Activated T-cell treated with anti-CD3 and anti-CD28 coated beads for 24 hours (primary cell): ENCODE results near the gene CALML4.
"Not testable (repeated sequence)": the region's sequence is repeated elsewhere in the genome, so short reads cannot be mapped to it uniquely, and the experiment has no call there.

Experiments
- DNase-seq: peaks from one replicate; pipeline ENCODE4 v3.0.0-alpha.2; 2020; ENCODE audit warnings: low read depth

The CALML4 gene, protein sequence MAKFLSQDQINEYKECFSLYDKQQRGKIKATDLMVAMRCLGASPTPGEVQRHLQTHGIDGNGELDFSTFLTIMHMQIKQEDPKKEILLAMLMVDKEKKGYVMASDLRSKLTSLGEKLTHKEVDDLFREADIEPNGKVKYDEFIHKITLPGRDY

GRCh38 chr15:68204776-68205557 is at the start of gene CALML4:
Gene CALML4 (minus strand): TSS chr15:68205332. CDS start chr15:68205247, 85 bp downstream.
- no peak for DNase-seq

- no peak for DNase-seq
Measured at GRCh38 chr15:68252925-68253534, 47.9 kb upstream of the CALML4 start.

GRCh38 chr15:68249058-68249713 is 44.1 kb upstream of the CALML4 start:
- DNase-seq: no peak

GRCh38 chr15:68244235-68244634 is 39.1 kb upstream of the CALML4 start:
- DNase-seq: no peak

- DNase-seq: no peak
Measured at GRCh38 chr15:68241088-68241935, 36.2 kb upstream of the CALML4 start.

DNA sequence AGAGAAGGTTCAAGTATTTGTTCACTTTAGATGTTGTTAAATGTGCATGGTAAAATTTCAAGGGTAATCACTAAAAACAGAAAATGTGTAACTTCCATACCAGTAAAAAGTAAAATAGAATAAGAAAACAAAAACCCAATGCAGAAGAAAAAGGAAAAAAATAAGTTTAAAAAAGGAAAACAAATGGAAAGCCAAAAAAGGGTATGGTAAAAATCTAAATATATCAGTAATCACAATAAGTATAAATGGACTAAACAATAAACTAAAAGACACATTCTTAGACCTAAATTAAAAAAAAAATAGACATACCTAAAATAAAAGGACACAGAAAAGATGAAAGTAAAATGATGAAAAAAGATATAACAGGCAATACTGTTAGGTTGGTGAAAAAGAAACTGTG is 33.9 kb upstream of the CALML4 start:
- no peak for DNase-seq

DNA sequence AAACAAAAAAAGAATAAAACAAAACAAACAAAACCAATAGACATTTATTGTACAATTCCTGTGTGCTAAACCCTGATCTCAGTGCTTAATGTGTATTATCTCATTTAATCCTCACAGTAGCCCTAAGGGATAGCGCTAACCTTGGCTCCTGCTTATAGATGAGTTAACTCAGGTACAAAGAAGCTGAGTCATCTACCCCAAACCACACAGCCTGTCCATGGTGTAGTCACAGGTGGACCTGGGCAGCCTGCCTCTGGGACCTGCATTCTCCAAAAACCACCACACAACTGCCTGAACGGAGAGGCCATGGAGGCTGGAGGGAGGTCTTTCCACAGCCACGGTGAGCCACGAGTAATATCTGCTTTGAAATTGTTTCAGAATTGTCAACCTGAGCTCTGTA is 29.9 kb upstream of the CALML4 start:
- no peak for DNase-seq

GRCh38 chr15:68234520-68234919 is 29.4 kb upstream of the CALML4 start:
- not testable (repeated sequence) for DNase-seq

GRCh38 chr15:68234060-68234459 is 28.9 kb upstream of the CALML4 start:
- no peak for DNase-seq

GRCh38 chr15:68232937-68233336 is 27.8 kb upstream of the CALML4 start:
- no peak for DNase-seq

GRCh38 chr15:68232449-68232848 is 27.3 kb upstream of the CALML4 start:
- no peak for DNase-seq

GRCh38 chr15:68231102-68231818 is 26.1 kb upstream of the CALML4 start:
- no peak for DNase-seq

GRCh38 chr15:68230157-68231100 is 25.3 kb upstream of the CALML4 start:
- DNase-seq: no peak

GRCh38 chr15:68229386-68230156 is 24.4 kb upstream of the CALML4 start, which contains the start of gene CLN6:
Gene CLN6 (minus strand): TSS chr15:68229728. CDS start chr15:68229584, 144 bp downstream.
- DNase-seq: peak; percentile 74

DNA sequence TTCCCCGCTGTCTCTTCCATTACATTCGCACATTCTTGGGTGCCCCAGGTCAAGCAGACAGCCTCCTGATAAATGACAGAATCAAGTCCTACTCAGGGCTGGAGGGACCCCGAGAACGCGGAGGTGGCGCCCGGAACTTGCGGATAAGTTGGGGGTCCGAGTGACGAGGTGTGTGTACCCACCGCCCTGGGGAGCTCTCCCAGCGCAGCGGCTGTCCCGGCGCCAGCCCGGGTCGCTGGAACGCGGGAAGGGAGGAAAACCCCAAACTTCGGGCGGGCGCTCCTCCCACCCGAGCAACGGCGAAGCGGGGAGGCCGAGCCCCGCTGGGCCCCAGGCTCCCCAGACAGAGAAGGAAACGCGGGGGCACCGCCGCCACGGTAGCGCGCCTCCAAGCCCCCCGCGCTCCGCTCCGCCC is 23.8 kb upstream of the CALML4 start:
- DNase-seq: peak; percentile 16

GRCh38 chr15:68228143-68228970 is 23.2 kb upstream of the CALML4 start:
- no peak for DNase-seq

DNA sequence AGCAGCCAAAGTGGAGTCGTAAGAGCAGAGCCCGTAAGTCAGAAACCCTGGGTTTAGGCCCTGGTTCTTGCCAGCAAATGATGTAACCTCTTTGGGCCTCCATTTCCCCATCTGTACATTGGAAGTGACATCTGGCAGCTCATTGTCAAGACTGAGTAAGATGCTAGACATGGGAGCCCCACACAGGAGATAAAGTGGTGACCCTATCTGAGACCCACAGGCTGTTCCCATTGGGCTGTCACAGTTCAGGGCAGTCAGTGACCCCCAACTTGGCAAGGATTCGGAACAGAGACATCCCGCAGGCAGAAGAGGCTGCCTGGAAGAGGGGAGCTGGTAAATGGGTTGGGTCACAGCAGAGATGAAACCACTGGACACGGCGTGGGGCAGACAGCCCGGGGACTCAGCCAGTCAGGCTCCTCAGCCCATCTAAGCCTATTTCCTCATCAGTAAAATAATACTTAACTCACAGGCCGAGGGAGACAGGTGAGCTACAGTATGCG is 22.6 kb upstream of the CALML4 start:
- no peak for DNase-seq

DNA sequence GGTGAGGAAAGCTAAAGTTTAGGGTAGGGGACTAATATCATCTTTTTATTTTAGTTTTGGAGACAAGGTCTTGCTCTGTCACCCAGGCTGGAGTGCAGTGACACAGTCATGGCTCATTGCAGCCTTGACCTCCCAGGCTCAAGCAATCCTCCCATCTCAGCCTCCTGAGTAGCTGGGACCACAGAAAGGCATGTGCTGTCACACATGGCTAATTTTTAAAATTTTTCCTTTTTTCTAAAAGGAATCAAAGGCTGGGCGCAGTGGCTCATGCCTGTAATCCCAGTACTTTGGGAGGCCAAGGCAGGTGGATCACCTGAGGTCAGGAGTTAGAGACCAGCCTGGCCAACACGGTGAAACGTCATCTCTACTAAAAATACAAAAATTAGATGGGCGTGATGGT is 20.3 kb upstream of the CALML4 start:
- not testable (repeated sequence) for DNase-seq
